Endothelial cell of umbilical vein (primary cell): ENCODE data around the gene LAG3. TPM values are rescaled to one million over a fixed set of nuclear protein-coding genes. Genes with fewer than 3 reads are reported as not detected.

Source experiments
- BruUV-seq: library from RNA; stranded (reverse); fragments of 400-500 nt; replicated peaks from 2 replicates; lab custom pipeline; 2021; lab: Mats Ljungman, UMichigan
- CTCF ChIA-PET: fragments of 300-600, 350-600 bp; sonication (Branson Sonifier 250); formaldehyde crosslinking; loops from one replicate; lab custom pipeline; 2021; ENCODE audit warnings: antibody characterized with exemption, inconsistent platforms; lab: Charles Lee
- POLR2A ChIA-PET: fragments of 300-600, 350-600 bp; sonication (Branson Sonifier 250); formaldehyde crosslinking; loops from one replicate; lab custom pipeline; 2021; ENCODE audit warnings: antibody characterized with exemption, inconsistent platforms; lab: Charles Lee
- DNase-seq: peaks from one replicate; pipeline ENCODE4 v3.0.0-alpha.2; 2011; ENCODE audit warnings: low read depth, low spot score
- FAIRE-seq: peaks from 2 replicates; lab custom pipeline; 2011; peaks lifted over from hg19 to GRCh38; lab: Jason Lieb, UNC
- H2AFZ ChIP-seq: 2 replicates; pipeline ENCODE4 v1.6.0; 2012; ENCODE audit warnings: low read depth, low read length, control low read depth, inconsistent platforms
- H3K27ac ChIP-seq: 2 replicates; pipeline ENCODE4 v1.5.1; 2011; ENCODE audit warnings: low read depth, mild to moderate bottlenecking, control low read depth, low read length, moderate library complexity; ENCODE audit not compliant: insufficient read depth
- H3K27me3 ChIP-seq, 2 experiments: 2 replicates each; pipeline versions ENCODE4 v1.6.0 to v1.6.1; 2011; ENCODE audit warnings: low read length in 2 of 2, mixed read lengths in 1 of 2; ENCODE audit not compliant: control insufficient read depth in 2 of 2, insufficient read depth in 2 of 2
- H3K36me3 ChIP-seq, 2 experiments: 2 replicates in 1 of 2; 3 replicates in 1 of 2; pipeline ENCODE4 v1.5.1; 2011; ENCODE audit warnings: low read length in 2 of 2, mild to moderate bottlenecking in 1 of 2, moderate library complexity in 1 of 2; ENCODE audit not compliant: control insufficient read depth in 2 of 2, insufficient read depth in 2 of 2; ENCODE audit errors: extremely low read depth in 1 of 2
- H3K4me1 ChIP-seq: 3 replicates; pipeline ENCODE4 v1.5.1; 2011; ENCODE audit warnings: mild to moderate bottlenecking, low read length; ENCODE audit not compliant: control insufficient read depth, insufficient read depth; ENCODE audit errors: extremely low read depth
- H3K4me2 ChIP-seq: 2 replicates; pipeline ENCODE4 v1.6.1; 2011; ENCODE audit warnings: low read length, control low read depth, mixed read lengths; ENCODE audit not compliant: insufficient read depth
- H3K4me3 ChIP-seq, 3 experiments: fragments of 200-600 bp in 1 of 3; sonication (generic), shearing (Covaris generic) in 1 of 3; replicated peaks in 1 of 3; 2 replicates each; pipeline ENCODE4 v1.5.1; 2011 to 2016; ENCODE audit warnings: control low read depth in 3 of 3, low read length in 3 of 3, mild to moderate bottlenecking in 2 of 3, inconsistent platforms in 1 of 3, low read depth in 1 of 3, moderate library complexity in 1 of 3; ENCODE audit not compliant: insufficient read depth in 1 of 3
- H3K79me2 ChIP-seq: 2 replicates; pipeline ENCODE4 v1.6.0; 2012; ENCODE audit warnings: low read length, inconsistent platforms; ENCODE audit not compliant: control insufficient read depth, insufficient read depth
- H3K9ac ChIP-seq: replicated peaks from 2 replicates; pipeline ENCODE3; 2011; ENCODE audit warnings: low read length, control low read depth; ENCODE audit not compliant: insufficient read depth; ENCODE audit errors: extremely low read depth
- H3K9me1 ChIP-seq: replicated peaks from 3 replicates; pipeline ENCODE4 v1.6.0; 2011; ENCODE audit warnings: mild to moderate bottlenecking, low read length; ENCODE audit not compliant: control insufficient read depth, insufficient read depth; ENCODE audit errors: extremely low read depth
- H3K9me3 ChIP-seq: replicated peaks from 2 replicates; pipeline ENCODE4 v1.5.1; 2012; ENCODE audit warnings: low read length, inconsistent platforms; ENCODE audit not compliant: control insufficient read depth, insufficient read depth
- H4K20me1 ChIP-seq: replicated peaks from 2 replicates; pipeline ENCODE3; 2011; ENCODE audit warnings: mild to moderate bottlenecking, low read length; ENCODE audit not compliant: control insufficient read depth, insufficient read depth; ENCODE audit errors: extremely low read depth
- CTCF ChIP-seq, 2 donors: IDR thresholded peaks; 1 replicate in 1 of 2; 2 replicates in 1 of 2; pipeline ENCODE4 v1.5.1; 2011; ENCODE audit warnings: low read length in 2 of 2, mild to moderate bottlenecking in 2 of 2, moderate library complexity in 2 of 2, control low read depth in 1 of 2, inconsistent platforms in 1 of 2, low read depth in 1 of 2; ENCODE audit not compliant: insufficient read depth in 1 of 2; ENCODE audit errors: extremely low read depth in 1 of 2
- EZH2 ChIP-seq: IDR thresholded peaks from 2 replicates; pipeline ENCODE4 v1.6.1; 2012; ENCODE audit warnings: borderline replicate concordance, low read depth, mild to moderate bottlenecking, moderate library complexity, low read length, inconsistent platforms; ENCODE audit not compliant: severe bottlenecking
- FOS ChIP-seq: IDR thresholded peaks from 2 replicates; pipeline ENCODE4 v1.6.1; 2011; ENCODE audit warnings: mild to moderate bottlenecking, low read length, moderate library complexity, borderline replicate concordance; ENCODE audit not compliant: insufficient read depth
- GATA2 ChIP-seq: IDR thresholded peaks from 2 replicates; pipeline ENCODE4 v1.7.0; 2011; ENCODE audit warnings: low read depth, mild to moderate bottlenecking, moderate library complexity, mixed read lengths, low read length; ENCODE audit not compliant: insufficient read length, insufficient read depth
- JUN ChIP-seq: IDR thresholded peaks from 2 replicates; pipeline ENCODE4 v1.6.1; 2011; ENCODE audit warnings: borderline replicate concordance, low read depth; ENCODE audit not compliant: insufficient read length, insufficient read depth
- MYC ChIP-seq: IDR thresholded peaks from one replicate; pipeline ENCODE4 v1.6.1; 2011; ENCODE audit warnings: mild to moderate bottlenecking, low read depth, low read length
- POLR2A ChIP-seq: IDR thresholded peaks from 2 replicates; pipeline ENCODE4 v1.6.1; 2012; ENCODE audit warnings: low read depth, mild to moderate bottlenecking, control low read depth, low read length
- POLR2AphosphoS5 ChIP-seq: IDR thresholded peaks from 2 replicates; pipeline ENCODE4 v1.6.1; 2012; ENCODE audit warnings: low read depth, mild to moderate bottlenecking, control low read depth, low read length, moderate library complexity; ENCODE audit not compliant: insufficient read depth
- dilution Hi-C: fragments of 300-500 bp; cut with MboI; formaldehyde crosslinking; loops from one replicate; pipeline ENCODE4 v1.15.0; 2019; ENCODE audit warnings: low sequenced_read_pairs; ENCODE audit not compliant: extremely low pct_ligation_motif_present
- intact Hi-C: fragments of 100-400 bp; cut with micrococcal nuclease; formaldehyde crosslinking; loops from one replicate; pipeline ENCODE4 v1.10.0; 2022
- polyA plus RNA-seq, 4 experiments: library from polyadenylated mRNA; depleted of rRNA in 3 of 4; stranded (reverse) in 3 of 4; unstranded in 1 of 4; fragments of >200 nt; gene quantifications; 2 replicates each; pipeline versions ENCODE4 v1.2.1 to v1.2.3, GENCODE V29; 2011 to 2012; ENCODE audit warnings: missing spikeins in 1 of 4
- total RNA-seq: library from RNA; stranded (reverse); gene quantifications from 2 replicates; pipeline ENCODE4 v1.2.3, GENCODE V29; 2021

Gene LAG3
- total and polyA plus RNA-seq, 2 donors (not counting 3 experiments of a cell fraction or from before 2014, with no cell fraction given): 1.3 to 3.8 TPM

GRCh38 chr12:6779708-6780432 lies 7.5 kb downstream of the LAG3 start:
- FAIRE-seq: no peak
- H3K36me3 ChIP-seq: peaks cover 0 to 5% of the 10 kb centered on the region in 2 experiments
- H3K79me2 ChIP-seq: no peaks in the 10 kb centered on the region
- ChIA-PET CTCF (interaction anchor here (1.6 to 9.5 kb wide), 6 partner anchors 13 to 159 kb away, joined by 5 to 107 read pairs (median 10); partner anchors contain the start of genes MLF2 and PTMS), POLR2A (no interaction called here)
- H3K27ac ChIP-seq: no peak overlapping the region
- H3K4me1 ChIP-seq: peaks cover 5% of the 10 kb centered on the region
- dilution Hi-C loops: no loop called here
- no TSS peak for BruUV-seq
- no peaks in the 10 kb centered on the region for H3K9me1 ChIP-seq
- H3K27me3 ChIP-seq: no peaks in the 10 kb centered on the region
- H3K4me2 ChIP-seq: no peak overlapping the region
- H4K20me1 ChIP-seq: no peaks in the 10 kb centered on the region
- H3K9me3 ChIP-seq: no peaks in the 10 kb centered on the region
- TF ChIP-seq POLR2A (no peak), JUN (no peak), MYC (no peak), FOS (no peak), GATA2 (no peak)
- H3K9ac ChIP-seq: no peak overlapping the region
- DNase-seq: no peak
- H2AFZ ChIP-seq: no peak overlapping the region
- no peak overlapping the region for H3K4me3 ChIP-seq
- intact Hi-C loops: loop anchor here (1.0 to 5.0 kb wide), 6 partner anchors 13 to 163 kb away; partner anchors contain the start of genes MLF2 and ZNF384

- FAIRE-seq (no peak), DNase-seq (no peak)
- Histone ChIP-seq H3K36me3 (no peaks in the 10 kb centered on the region), H3K79me2 (no peaks in the 10 kb centered on the region), H3K27me3 (no peaks in the 10 kb centered on the region), H3K4me2 (no peak overlapping the region), H3K9ac (no peak overlapping the region), H3K4me1 (peaks cover 5% of the 10 kb centered on the region), H2AFZ (no peak overlapping the region), H3K4me3 (no peak overlapping the region), H4K20me1 (no peaks in the 10 kb centered on the region), H3K27ac (no peak overlapping the region), H3K9me1 (no peaks in the 10 kb centered on the region), H3K9me3 (no peaks in the 10 kb centered on the region)
- TF ChIP-seq GATA2 (no peak), POLR2A (no peak), MYC (no peak), EZH2 (no peak), POLR2AphosphoS5 (no peak), JUN (no peak), CTCF (IDR thresholded peaks at IDR 0.05; ENCODE audit: extremely low read depth in 1 of 2, insufficient read depth in 1 of 2, low read depth in 1 of 2, low read length in 2 of 2) (no peak), FOS (no peak)
- dilution Hi-C loops (no loop called here), intact Hi-C loops (no loop called here)
- BruUV-seq: no TSS peak
- CTCF ChIA-PET: interaction anchor here (1.4 to 9.5 kb wide), 7 partner anchors 13 to 162 kb away, joined by 3 to 107 read pairs (median 9); partner anchors contain the start of genes MLF2 and PTMS
- POLR2A ChIA-PET: no interaction called here
Measured at GRCh38 chr12:6780573-6780972, 8.3 kb downstream of the LAG3 start.
